SU-DHL-6 (cell line): Measurements from ENCODE around the gene EVI5L.

Experiments used
- H2AFZ ChIP-seq: fragments of 200-600 bp; sonication (generic); 2 replicates; pipeline ENCODE4 v1.6.1; 2014; ENCODE audit warnings: low read depth, mild to moderate bottlenecking, moderate library complexity, mixed read lengths, antibody characterized with exemption, low read length; ENCODE audit not compliant: severe bottlenecking
- H3F3A ChIP-seq: fragments of 200-600 bp; shearing (Covaris generic); 2 replicates; pipeline ENCODE4 v1.6.0; 2016; ENCODE audit warnings: antibody characterized with exemption, mild to moderate bottlenecking; ENCODE audit not compliant: insufficient read depth
- H3K27ac ChIP-seq: fragments of 200-600 bp; sonication (generic); 2 replicates; pipeline ENCODE4 v1.5.1; 2016; ENCODE audit warnings: low read depth, mild to moderate bottlenecking, low read length, moderate library complexity, mixed read lengths
- H3K27me3 ChIP-seq: fragments of 200-600 bp; sonication (generic), shearing (Covaris generic); 2 replicates; pipeline ENCODE4 v1.6.0; 2014; ENCODE audit warnings: mild to moderate bottlenecking, low read length
- H3K36me3 ChIP-seq: fragments of 200-600 bp; sonication (generic); 2 replicates; pipeline ENCODE4 v1.6.1; 2014; ENCODE audit warnings: mild to moderate bottlenecking, low read length, mixed read lengths
- H3K4me2 ChIP-seq: fragments of 300-600, 200-600 bp; shearing (Covaris generic), sonication (generic); 2 replicates; pipeline ENCODE4 v1.6.0; 2014; ENCODE audit warnings: low read length, low read depth, mild to moderate bottlenecking; ENCODE audit not compliant: poor library complexity, severe bottlenecking
- H3K4me3 ChIP-seq: fragments of 200-600 bp; sonication (generic); 2 replicates; pipeline ENCODE4 v1.5.1; 2014; ENCODE audit warnings: antibody characterized with exemption, low read length, mild to moderate bottlenecking, mixed read lengths; ENCODE audit not compliant: insufficient read depth, poor library complexity, severe bottlenecking
- H3K79me2 ChIP-seq: fragments of 200-600 bp; sonication (generic); 2 replicates; pipeline ENCODE4 v1.6.1; 2014; ENCODE audit warnings: mild to moderate bottlenecking, low read length, moderate library complexity; ENCODE audit not compliant: insufficient read depth
- H3K9ac ChIP-seq: fragments of 200-600 bp; sonication (generic); 2 replicates; pipeline ENCODE4 v1.7.0; 2014; ENCODE audit warnings: mild to moderate bottlenecking, low read length
- H3K9me2 ChIP-seq: fragments of 200-600 bp; sonication (generic); replicated peaks from 2 replicates; pipeline ENCODE4 v1.6.1; 2014; ENCODE audit warnings: low read length; ENCODE audit not compliant: insufficient read depth
- H3K9me3 ChIP-seq: fragments of 200-600 bp; sonication (generic); 2 replicates; pipeline ENCODE4 v1.6.1; 2014; ENCODE audit warnings: low read length, mixed read lengths; ENCODE audit not compliant: insufficient read depth
- H4K20me1 ChIP-seq: fragments of 200-600 bp; sonication (generic); 2 replicates; pipeline ENCODE4 v1.6.1; 2014; ENCODE audit warnings: low read depth, mild to moderate bottlenecking, antibody characterized with exemption, low read length, moderate library complexity, mixed read lengths
- EZH2phosphoT487 ChIP-seq: fragments of 200-600 bp; sonication (generic), shearing (Covaris generic); conservative IDR thresholded peaks from 2 replicates; pipeline ENCODE4 v1.6.1; 2018; ENCODE audit warnings: mild to moderate bottlenecking, antibody characterized with exemption, low read length, moderate library complexity, mixed read lengths
- TF ChIP-seq, protein P1 (sequence below): fragments of 200-600 bp; sonication (generic); IDR thresholded peaks from one replicate; pipeline ENCODE4 v1.5.1; 2017; ENCODE audit warnings: antibody characterized with exemption, mild to moderate bottlenecking, low read length, moderate library complexity; ENCODE audit not compliant: insufficient read depth, poor library complexity, severe bottlenecking

The EVI5L gene

GRCh38 chr19:7851623-7852500 lies 21.8 kb downstream of the EVI5L start:
- no peaks in the 10 kb centered on the region for H3K79me2 ChIP-seq
- no peaks in the 10 kb centered on the region for H3K36me3 ChIP-seq
- no peak overlapping the region for H3K4me2 ChIP-seq
- no peak overlapping the region for H3K4me3 ChIP-seq
- H3K9me2 ChIP-seq = no peaks in the 10 kb centered on the region
- H3F3A ChIP-seq = no peaks in the 10 kb centered on the region
- H4K20me1 ChIP-seq = no peaks in the 10 kb centered on the region
- TF ChIP-seq, protein P1, sequence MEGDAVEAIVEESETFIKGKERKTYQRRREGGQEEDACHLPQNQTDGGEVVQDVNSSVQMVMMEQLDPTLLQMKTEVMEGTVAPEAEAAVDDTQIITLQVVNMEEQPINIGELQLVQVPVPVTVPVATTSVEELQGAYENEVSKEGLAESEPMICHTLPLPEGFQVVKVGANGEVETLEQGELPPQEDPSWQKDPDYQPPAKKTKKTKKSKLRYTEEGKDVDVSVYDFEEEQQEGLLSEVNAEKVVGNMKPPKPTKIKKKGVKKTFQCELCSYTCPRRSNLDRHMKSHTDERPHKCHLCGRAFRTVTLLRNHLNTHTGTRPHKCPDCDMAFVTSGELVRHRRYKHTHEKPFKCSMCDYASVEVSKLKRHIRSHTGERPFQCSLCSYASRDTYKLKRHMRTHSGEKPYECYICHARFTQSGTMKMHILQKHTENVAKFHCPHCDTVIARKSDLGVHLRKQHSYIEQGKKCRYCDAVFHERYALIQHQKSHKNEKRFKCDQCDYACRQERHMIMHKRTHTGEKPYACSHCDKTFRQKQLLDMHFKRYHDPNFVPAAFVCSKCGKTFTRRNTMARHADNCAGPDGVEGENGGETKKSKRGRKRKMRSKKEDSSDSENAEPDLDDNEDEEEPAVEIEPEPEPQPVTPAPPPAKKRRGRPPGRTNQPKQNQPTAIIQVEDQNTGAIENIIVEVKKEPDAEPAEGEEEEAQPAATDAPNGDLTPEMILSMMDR = no peak
- TF ChIP-seq EZH2phosphoT487 = no peak
- no peak overlapping the region for H3K27ac ChIP-seq
- no peak overlapping the region for H3K9ac ChIP-seq
- no peaks in the 10 kb centered on the region for H3K9me3 ChIP-seq
- H3K27me3 ChIP-seq = no peaks in the 10 kb centered on the region
- H2AFZ ChIP-seq = no peak overlapping the region

- H3K4me3 ChIP-seq = no peak overlapping the region
- H3K36me3 ChIP-seq = no peaks in the 10 kb centered on the region
- TF ChIP-seq, protein P1 = peak; percentile 71
- no peak for TF ChIP-seq EZH2phosphoT487
- H2AFZ ChIP-seq = no peak overlapping the region
- H3K4me2 ChIP-seq = no peak overlapping the region
- no peaks in the 10 kb centered on the region for H3K9me3 ChIP-seq
- H4K20me1 ChIP-seq = no peaks in the 10 kb centered on the region
- no peaks in the 10 kb centered on the region for H3K27me3 ChIP-seq
- no peak overlapping the region for H3K27ac ChIP-seq
- H3K9me2 ChIP-seq = no peaks in the 10 kb centered on the region
- no peak overlapping the region for H3K9ac ChIP-seq
- no peaks in the 10 kb centered on the region for H3K79me2 ChIP-seq
- no peaks in the 10 kb centered on the region for H3F3A ChIP-seq
Measured at GRCh38 chr19:7852851-7853769, 23.1 kb downstream of the EVI5L start.

- Histone ChIP-seq H3K27me3 (no peaks in the 10 kb centered on the region), H3K9me2 (no peaks in the 10 kb centered on the region), H2AFZ (no peak overlapping the region), H3K4me3 (no peak overlapping the region), H3F3A (no peaks in the 10 kb centered on the region), H4K20me1 (no peaks in the 10 kb centered on the region), H3K79me2 (no peaks in the 10 kb centered on the region), H3K9me3 (no peaks in the 10 kb centered on the region), H3K27ac (no peak overlapping the region), H3K9ac (no peak overlapping the region), H3K36me3 (no peaks in the 10 kb centered on the region), H3K4me2 (no peak overlapping the region)
- TF ChIP-seq, protein P1 = no peak
- TF ChIP-seq EZH2phosphoT487 = no peak
Measured at GRCh38 chr19:7853770-7854128, 23.7 kb downstream of the EVI5L start.
